ENCODE results near the gene CEACAM19. TPM values are rescaled to one million over a fixed set of nuclear protein-coding genes. Genes with fewer than 3 reads are reported as not detected.
"Not testable (repeated sequence)": the region's sequence is repeated elsewhere in the genome, so short reads cannot be mapped to it uniquely, and the experiment has no call there.

CEACAM19 gene
- total RNA-seq, 4 donors from 2014 or later: 0.82 to 5.2 (median 3.5) TPM

DNA sequence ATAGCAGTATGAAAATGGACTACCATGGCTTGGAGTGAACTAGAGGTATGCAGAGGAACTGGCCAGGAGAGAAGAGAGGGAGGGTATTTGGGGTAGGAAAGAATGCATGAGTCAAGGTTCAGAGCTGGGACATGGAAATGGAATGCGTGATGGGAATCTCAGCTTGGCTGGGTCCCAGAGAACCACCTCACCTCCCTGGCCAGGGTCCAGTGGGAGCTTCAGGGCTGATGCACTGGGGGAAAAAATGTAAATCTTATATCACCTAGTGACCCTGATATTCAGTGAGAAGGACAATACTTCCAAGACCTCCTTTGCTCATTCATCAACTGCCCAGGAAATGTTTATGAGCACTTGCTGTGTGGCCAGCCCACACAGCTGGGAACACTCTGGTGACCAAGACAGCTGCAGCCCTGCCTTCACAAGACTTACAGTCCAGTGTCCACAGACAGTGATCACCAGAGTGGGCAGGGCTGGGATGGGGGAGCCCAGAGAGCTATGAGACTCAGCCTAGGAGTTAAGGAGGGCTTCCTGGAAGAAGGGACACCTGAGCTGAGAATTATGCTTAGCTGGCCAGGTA lies 45.1 kb upstream of the CEACAM19 start:
- H3K27ac ChIP-seq: peak overlapping the region in 2 of 4 donors; percentile 55 to 64
- peaks cover 0 to 5% (median 0%) of the 10 kb centered on the region in 3 donors for H3K4me1 ChIP-seq
- TF ChIP-seq, protein P1, sequence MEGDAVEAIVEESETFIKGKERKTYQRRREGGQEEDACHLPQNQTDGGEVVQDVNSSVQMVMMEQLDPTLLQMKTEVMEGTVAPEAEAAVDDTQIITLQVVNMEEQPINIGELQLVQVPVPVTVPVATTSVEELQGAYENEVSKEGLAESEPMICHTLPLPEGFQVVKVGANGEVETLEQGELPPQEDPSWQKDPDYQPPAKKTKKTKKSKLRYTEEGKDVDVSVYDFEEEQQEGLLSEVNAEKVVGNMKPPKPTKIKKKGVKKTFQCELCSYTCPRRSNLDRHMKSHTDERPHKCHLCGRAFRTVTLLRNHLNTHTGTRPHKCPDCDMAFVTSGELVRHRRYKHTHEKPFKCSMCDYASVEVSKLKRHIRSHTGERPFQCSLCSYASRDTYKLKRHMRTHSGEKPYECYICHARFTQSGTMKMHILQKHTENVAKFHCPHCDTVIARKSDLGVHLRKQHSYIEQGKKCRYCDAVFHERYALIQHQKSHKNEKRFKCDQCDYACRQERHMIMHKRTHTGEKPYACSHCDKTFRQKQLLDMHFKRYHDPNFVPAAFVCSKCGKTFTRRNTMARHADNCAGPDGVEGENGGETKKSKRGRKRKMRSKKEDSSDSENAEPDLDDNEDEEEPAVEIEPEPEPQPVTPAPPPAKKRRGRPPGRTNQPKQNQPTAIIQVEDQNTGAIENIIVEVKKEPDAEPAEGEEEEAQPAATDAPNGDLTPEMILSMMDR (IDR thresholded peaks at IDR 0.05): no peak
- 0 to 11% methylated on average over 1 of the region's 1 CpG for WGBS, 2 donors (ENCODE audit: low coverage in 1 of 2)
- H3K4me3 ChIP-seq: no peak overlapping the region
- H3K9me3 ChIP-seq: no peaks in the 10 kb centered on the region
- H3K27me3 ChIP-seq: no peaks in the 10 kb centered on the region
- peak; percentile 75 for ATAC-seq
- no peaks in the 10 kb centered on the region for H3K36me3 ChIP-seq

DNA sequence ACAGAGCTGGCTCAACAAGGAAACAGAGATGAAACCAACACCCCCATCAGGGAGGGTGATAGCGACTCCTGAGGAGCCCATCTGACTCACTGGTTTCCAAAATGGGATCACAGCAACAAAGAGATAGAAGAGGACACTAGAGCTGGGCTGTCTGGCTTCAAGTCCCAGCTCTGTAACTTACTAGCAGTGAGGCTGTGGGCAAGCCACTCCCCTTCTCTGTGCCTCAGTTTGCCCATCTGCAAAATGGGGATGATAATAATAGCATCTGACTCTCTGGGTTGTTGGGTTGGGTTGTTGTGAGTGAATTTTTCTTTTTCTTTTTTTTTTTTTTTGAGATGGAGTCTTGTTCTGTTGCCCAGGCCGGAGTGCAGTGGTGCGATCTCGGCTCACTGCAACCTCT lies 43.7 kb upstream of the CEACAM19 start:
- no peak for ATAC-seq
- Histone ChIP-seq H3K4me3 (no peak overlapping the region), H3K9me3 (no peaks in the 10 kb centered on the region), H3K27me3 (no peaks in the 10 kb centered on the region), H3K36me3 (no peaks in the 10 kb centered on the region), H3K4me1 (peaks cover 0 to 5% (median 0%) of the 10 kb centered on the region in 3 donors), H3K27ac (no peak overlapping the region)
- WGBS, 2 donors (ENCODE audit: low coverage in 1 of 2): 100% methylated on average over 1 of the region's 4 CpGs; no CpG with 5 or more reads in 1 of the 2 donors
- TF ChIP-seq POLR2AphosphoS5 (IDR thresholded peaks at IDR 0.05) (no peak), EP300 (IDR thresholded peaks at IDR 0.05) (no peak), POLR2A (IDR thresholded peaks at IDR 0.05) (no peak)
- TF ChIP-seq, protein P1 (IDR thresholded peaks at IDR 0.05): no peak

DNA sequence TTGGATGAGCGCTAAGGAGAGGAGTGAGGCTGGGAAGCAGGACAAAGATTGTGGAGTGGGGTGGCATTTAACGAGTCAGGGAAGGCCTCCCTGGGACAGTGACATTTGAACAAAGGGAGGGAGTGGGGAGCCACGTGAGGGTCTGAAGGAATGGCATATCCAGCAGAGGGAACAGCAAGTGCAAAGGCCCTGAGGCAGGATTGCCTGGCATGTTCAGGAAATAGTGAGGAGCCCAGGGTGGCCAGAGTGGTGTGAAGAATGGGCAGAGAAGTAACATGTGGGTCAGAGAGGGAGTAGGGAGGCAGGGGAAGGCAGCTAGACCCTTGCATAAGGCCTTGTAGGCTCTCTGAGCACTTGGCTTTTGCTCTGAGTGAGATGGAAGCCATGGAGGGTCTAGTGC lies 42.5 kb upstream of the CEACAM19 start:
- ATAC-seq: no peak
- no peak for TF ChIP-seq POLR2A (IDR thresholded peaks at IDR 0.05)
- TF ChIP-seq EP300 (IDR thresholded peaks at IDR 0.05): no peak
- TF ChIP-seq POLR2AphosphoS5 (IDR thresholded peaks at IDR 0.05): no peak
- TF ChIP-seq, protein P1 (IDR thresholded peaks at IDR 0.05): no peak
- WGBS, 2 donors (ENCODE audit: low coverage in 1 of 2): 72 to 80% methylated on average over 3 of the region's 3 CpGs
- H3K27me3 ChIP-seq: no peaks in the 10 kb centered on the region
- peaks cover 0 to 5% (median 0%) of the 10 kb centered on the region in 3 donors for H3K4me1 ChIP-seq
- H3K27ac ChIP-seq: no peak overlapping the region
- no peak overlapping the region for H3K4me3 ChIP-seq
- no peaks in the 10 kb centered on the region for H3K36me3 ChIP-seq
- H3K9me3 ChIP-seq: no peaks in the 10 kb centered on the region

DNA sequence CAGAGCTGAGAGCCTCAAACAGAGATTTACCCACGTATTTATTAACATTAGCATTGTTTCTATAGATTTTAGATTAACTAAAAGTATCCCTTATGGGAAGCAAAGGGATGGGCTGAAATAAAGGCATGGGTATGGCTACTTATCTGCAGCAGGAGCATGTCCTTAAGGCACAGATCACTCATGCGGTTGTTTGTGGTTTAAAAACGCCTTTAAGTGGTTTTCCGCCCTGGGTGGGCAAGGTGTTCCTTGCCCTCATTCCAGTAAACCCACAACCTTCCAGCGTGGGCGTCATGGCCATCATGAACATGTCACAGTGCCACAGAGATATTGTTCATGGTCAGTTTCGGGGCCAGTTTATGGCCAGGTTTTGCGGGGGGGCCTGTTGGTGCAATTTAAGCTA lies 39.7 kb upstream of the CEACAM19 start:
- H3K4me1 ChIP-seq, ATAC-seq, H3K27ac ChIP-seq, H3K36me3 ChIP-seq, H3K9me3 ChIP-seq, H3K4me3 ChIP-seq: not testable (repeated sequence)
- H3K27me3 ChIP-seq: peaks cover 13% of the 10 kb centered on the region
- 73 to 84% methylated on average over 7 of the region's 8 CpGs for WGBS, 2 donors (ENCODE audit: low coverage in 1 of 2)

DNA sequence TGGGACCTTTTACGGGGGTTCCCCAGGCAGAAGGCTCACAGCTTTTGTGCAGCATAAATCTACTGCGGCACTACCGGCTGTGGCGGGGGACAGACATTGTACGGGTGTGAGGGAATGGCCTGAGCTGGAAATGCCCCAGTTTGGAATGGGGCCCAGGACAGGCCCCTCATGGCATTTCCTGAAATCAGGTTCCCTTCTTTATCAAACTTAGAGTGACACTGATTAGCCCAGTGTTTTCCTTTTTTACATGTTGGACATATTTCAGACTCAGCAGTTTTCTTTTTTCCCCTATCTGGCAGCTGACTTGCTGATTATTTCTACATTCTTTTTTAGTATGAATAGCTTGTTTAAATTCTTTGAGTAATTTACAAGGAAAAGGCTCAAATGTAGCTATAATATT lies 37.2 kb upstream of the CEACAM19 start:
- H3K4me3 ChIP-seq: not testable (repeated sequence)
- WGBS, 2 donors (ENCODE audit: low coverage in 1 of 2): 13 to 18% methylated on average over 4 to 5 of the region's 5 CpGs

DNA sequence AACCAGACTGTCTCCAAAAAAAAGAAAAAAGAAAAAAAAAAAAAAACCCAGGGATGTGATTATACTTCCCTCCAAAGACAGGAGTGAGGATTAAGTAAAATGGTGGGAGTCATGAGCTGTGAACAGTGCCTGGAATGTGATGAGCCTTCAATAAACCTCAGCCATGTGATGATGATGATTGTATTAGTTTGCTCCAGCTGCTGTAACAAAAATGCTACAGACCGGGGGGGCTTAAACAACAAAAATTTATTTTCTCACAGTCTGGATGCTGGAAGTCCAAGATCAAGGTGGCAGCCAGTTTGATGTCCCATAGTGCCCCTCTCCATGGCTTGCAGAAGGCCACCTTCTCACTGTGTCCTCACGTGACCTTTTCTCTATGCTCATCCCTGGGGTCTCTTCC lies 36.5 kb upstream of the CEACAM19 start:
- Histone ChIP-seq H3K27me3 (peaks cover 25% of the 10 kb centered on the region), H3K4me1 (no peaks in the 10 kb centered on the region), H3K36me3 (no peaks in the 10 kb centered on the region), H3K27ac (no peak overlapping the region), H3K4me3 (no peak overlapping the region), H3K9me3 (no peaks in the 10 kb centered on the region)
- ATAC-seq: no peak
- no peak for TF ChIP-seq POLR2A (IDR thresholded peaks at IDR 0.05)
- TF ChIP-seq, protein P1 (IDR thresholded peaks at IDR 0.05): no peak
- TF ChIP-seq EP300 (IDR thresholded peaks at IDR 0.05): no peak
- no peak for TF ChIP-seq POLR2AphosphoS5 (IDR thresholded peaks at IDR 0.05)
- WGBS, 2 donors (ENCODE audit: low coverage in 1 of 2): 100% methylated on average over 2 of the region's 2 CpGs; no CpG with 5 or more reads in 1 of the 2 donors

More for the DNA sequence above, 37.2 kb upstream of the CEACAM19 start:
- not testable (repeated sequence) for ATAC-seq, H3K36me3 ChIP-seq, H3K4me1 ChIP-seq, H3K27ac ChIP-seq, H3K9me3 ChIP-seq
- peaks cover 25% of the 10 kb centered on the region for H3K27me3 ChIP-seq

Data from gastroesophageal sphincter (tissue), 4 donors.